Colon (tissue), 2 donors: ENCODE results near the gene SLCO3A1.

Experiments used
- FAIRE-seq: peaks from 2 replicates; lab custom pipeline; 2012; peaks lifted over from hg19 to GRCh38; lab: Jason Lieb, UNC
- donor health status: control.
- donor health status: control.

Gene SLCO3A1

DNA sequence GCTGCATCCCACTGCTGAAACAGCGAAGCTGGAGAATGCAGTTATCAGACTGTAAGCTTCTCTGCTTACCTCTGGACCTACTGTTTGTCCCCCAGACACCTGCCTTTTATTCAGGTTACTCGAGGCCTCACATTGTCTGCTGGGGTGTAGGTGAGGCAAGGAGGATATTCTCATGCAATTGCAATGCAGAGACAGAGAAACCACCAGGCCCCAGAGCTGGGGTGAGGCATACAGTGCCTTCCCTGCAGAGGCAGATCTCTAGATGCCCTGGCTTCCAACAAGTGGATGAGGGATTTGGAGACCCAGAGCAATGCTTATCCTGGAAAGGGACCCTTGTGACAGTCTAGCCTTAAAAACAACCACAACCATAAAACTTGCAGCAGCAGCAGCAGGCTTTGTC is 276.7 kb downstream of the SLCO3A1 start:
- FAIRE-seq = no peak

- no peak for FAIRE-seq
Measured at GRCh38 chr15:92130906-92131305, 277.4 kb downstream of the SLCO3A1 start.

DNA sequence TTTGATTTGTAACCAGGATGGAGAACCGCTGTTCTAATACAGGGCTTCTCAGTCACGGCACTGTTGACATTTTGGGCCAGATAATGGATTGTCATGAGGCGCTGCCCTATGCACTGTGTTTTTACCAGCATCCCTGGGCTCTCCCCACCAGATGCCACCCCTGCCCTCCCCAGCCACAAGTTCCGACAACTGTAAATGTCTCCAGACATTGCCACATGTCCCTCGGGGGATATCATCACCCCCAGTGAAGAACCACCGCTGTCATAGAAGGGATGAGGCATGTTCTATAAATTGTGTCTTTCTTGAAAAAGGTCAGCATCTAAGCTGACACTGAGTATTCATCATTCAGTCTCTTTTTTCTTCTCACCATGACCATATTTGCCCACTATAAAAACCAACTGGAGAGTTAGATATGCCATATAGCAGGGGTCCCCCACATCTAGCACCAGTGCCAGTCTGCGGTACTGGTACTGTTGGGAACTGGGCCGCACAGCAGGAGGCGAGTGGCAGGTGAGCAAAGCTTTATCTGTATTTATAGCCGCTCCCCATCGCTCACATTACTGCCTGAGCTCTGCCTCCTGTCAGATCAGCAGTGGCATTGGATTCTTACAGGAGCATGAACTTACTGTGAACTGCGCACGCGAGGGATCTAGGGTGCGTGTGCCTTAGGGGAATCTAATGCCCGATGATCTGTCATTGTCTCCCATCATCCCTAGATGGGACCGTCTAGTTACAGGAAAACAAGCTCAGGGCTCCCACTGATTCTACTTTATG is 279.7 kb downstream of the SLCO3A1 start:
- no peak for FAIRE-seq

DNA sequence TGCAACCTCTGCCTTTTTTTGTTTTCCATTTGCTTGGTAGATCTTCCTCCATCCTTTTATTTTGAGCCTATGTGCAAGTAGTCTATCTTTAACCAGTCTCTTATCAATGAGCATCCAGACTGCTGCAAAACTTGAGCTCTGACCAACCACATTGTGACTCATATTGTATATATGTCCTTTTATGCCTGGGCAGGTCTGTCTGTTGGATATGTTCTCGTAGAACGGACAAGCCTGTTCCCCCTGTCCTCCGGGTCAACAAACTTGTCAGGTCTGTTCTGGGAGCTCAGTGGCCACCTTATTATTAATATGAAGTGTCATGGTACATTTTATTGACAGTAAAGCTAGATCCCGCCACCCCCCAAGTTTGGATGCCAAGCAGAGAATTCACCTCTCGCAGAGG is 287.3 kb downstream of the SLCO3A1 start:
- FAIRE-seq = no peak

DNA sequence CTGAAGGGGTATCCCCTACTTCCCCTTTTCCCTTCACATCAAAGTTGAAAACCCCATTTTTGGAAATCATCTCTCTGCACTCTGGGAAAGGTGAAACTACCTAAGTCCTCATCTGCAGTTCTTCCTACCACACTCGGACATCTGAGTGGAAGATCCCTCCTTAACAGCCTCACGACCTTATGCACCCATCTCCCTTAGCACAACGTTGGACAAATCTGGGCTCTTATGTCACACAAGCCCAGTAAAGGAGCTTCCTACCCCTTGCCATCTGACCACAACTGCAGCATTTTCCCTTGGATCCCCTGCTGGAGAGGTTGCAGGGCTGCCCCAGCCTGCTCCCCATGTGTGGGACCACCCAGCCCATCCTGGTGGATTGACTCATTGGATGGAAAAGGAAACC is 288.1 kb downstream of the SLCO3A1 start:
- no peak for FAIRE-seq

- no peak for FAIRE-seq
Measured at GRCh38 chr15:92142242-92143232, 289.0 kb downstream of the SLCO3A1 start.

DNA sequence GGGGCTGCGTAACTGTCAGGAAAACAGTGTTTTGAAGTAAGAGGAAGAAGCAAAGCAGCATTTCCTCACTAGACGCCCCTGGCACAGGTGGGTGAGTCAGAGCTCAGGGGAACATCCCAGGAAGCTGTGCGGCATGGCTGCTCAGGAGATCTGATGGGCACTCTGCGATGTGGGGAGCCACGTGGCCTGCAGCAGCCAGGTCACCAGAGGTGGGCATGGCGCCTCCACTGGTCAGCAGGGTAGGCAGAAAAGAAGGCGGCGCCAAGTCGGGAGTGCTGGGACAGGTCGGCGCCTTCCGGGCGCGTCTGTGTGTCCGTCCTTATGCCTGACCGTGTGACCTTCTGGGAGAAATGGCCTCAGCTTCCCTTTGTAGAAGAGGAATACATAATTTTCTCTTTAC is 290.3 kb downstream of the SLCO3A1 start:
- no peak for FAIRE-seq

GRCh38 chr15:92146511-92147150 is 293.1 kb downstream of the SLCO3A1 start:
- FAIRE-seq = no peak

DNA sequence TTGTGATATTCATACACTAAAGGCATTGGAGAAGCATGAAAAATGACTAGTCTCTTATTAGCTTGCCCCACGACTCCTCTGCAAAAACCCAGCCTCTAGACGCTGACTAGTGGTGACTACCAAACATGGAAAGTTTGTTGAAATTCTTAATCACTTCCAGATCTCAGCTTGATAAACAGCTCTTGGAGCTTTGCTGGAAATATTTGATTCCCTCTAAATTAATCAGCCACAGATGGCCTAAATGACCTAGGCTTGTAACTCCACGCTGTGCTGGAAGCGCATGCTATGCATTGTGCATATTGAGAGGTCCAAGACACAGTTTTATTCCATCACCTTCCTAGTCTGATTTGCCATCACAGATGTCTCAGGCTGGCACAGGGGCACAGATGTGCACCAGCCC is 295.5 kb downstream of the SLCO3A1 start:
- no peak for FAIRE-seq

DNA sequence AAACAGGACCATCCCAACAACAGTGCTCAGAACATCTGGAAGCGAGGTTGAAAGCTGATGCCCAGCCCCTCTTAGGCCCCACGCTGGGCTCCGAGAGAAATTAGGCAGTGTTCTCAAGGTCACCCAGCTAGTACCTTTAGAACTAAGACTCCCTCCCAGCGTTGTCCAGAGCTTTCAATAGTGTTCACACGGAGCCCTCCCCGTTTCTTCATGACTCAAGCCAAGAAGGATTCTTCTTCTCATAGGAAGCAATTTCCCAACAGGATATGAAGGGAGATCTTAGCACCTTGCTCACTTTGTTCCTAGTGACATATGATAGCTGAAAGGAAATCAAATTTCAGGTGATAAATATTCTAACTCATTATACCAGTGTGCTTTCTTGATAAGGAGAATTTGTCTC is 296.0 kb downstream of the SLCO3A1 start:
- FAIRE-seq = no peak

GRCh38 chr15:92151168-92151567 is 297.7 kb downstream of the SLCO3A1 start:
- no peak for FAIRE-seq

DNA sequence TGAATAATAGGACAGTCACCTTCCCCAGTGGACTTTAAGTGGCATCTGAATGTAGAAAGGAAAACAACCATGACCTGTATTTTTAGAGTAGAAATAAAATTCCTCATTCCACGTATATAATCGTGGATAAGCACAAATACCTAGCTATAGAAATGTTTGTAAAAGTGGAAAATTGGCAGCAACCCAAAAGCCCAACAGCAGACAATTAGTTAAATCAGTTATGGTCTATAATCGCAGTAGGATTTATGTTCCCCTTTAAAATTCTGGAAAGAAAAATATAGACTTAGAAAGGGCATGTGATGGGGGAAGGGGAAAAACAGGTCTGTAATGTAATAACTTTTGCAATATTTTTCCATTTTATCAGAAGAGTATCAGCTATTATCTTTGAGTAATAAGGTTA is 298.2 kb downstream of the SLCO3A1 start:
- FAIRE-seq = no peak

- no peak for FAIRE-seq
Measured at GRCh38 chr15:92152983-92153382, 299.5 kb downstream of the SLCO3A1 start.

DNA sequence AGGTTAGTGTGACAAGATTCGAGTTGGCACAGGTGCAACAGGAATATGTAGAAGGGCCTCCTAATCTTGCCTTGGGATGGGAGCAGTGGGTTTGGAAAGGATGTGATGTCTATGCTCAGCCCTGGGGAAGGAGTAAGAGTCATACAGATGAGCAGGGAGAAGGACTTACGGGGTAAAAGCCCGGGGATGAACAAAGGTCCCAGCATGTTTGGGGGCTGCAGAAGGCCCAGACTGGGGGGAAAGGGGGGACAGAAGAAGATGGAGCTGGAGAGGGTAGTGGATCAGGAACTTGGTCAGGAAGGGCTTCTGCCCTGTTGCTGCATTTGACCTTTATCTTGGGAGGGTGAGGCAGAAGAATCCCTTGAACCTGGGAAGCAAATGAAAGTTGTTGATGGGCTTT is 300.1 kb downstream of the SLCO3A1 start:
- no peak for FAIRE-seq

GRCh38 chr15:92155934-92156333 is 302.4 kb downstream of the SLCO3A1 start:
- FAIRE-seq = no peak

GRCh38 chr15:92157666-92158298 is 304.3 kb downstream of the SLCO3A1 start:
- no peak for FAIRE-seq

GRCh38 chr15:92158426-92158825 is 304.9 kb downstream of the SLCO3A1 start:
- FAIRE-seq = no peak

GRCh38 chr15:92159481-92159880 is 306.0 kb downstream of the SLCO3A1 start:
- FAIRE-seq = no peak

- FAIRE-seq = no peak
Measured at GRCh38 chr15:92159906-92160841, 306.7 kb downstream of the SLCO3A1 start.

- FAIRE-seq = no peak
Measured at GRCh38 chr15:92161039-92161670, 307.6 kb downstream of the SLCO3A1 start.

DNA sequence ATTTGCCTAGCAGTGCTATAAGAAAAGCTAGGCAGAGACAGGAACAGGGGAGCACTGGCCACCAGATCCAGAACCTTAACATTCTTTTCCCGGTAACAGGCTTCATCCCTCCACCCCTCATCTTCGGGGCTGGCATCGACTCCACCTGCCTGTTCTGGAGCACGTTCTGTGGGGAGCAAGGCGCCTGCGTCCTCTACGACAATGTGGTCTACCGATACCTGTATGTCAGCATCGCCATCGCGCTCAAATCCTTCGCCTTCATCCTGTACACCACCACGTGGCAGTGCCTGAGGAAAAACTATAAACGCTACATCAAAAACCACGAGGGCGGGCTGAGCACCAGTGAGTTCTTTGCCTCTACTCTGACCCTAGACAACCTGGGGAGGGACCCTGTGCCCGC is 309.1 kb downstream of the SLCO3A1 start:
- FAIRE-seq = no peak
